ENCODE measurements around the gene XCL2. TPM values are rescaled to one million over a fixed set of nuclear protein-coding genes. Genes with fewer than 3 reads are reported as not detected.

The XCL2 gene
- total RNA-seq, 1 experiment from 2014 or later, result not detected

DNA sequence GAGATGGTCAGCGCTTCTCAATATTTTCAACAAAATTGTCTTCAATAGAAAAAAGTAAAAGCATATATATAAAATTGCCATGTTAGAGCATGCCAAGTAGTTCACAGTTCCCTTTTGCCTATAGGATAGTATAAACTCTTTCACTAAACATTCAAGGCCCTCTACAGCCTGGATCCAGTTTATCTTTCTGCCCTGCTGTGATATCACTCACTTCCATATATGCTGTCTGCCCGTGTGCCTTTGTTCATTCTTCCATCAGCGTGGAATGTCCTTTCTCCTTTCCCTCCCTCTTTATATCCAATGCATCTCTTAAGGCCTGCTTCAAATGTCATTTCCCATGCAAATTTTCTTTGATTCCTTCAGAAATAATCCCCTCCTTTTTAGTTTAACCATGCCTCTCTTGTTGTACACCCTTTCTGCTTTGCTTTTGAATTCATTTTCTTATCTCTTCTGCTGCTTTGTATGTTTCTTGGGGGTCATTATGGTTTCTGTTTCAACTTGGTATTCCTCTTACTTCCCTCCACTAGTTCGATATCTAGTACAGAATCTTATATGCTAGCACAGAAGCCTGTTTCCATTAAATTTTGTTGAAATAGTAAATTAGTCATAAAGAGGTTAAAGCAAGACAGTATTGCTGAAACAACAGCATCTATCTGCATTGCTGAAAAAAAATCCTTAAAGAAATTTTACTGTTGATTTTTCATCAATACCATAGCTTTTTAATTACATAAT is 44.7 kb downstream of the XCL2 start:
- no peaks in the 10 kb centered on the region for H3K4me1 ChIP-seq (ENCODE audit: control insufficient read depth, insufficient read depth, low read length)
- TF ChIP-seq POLR2AphosphoS5 (IDR thresholded peaks at IDR 0.05; ENCODE audit: low read depth, low read length) (no peak), TCF7L2 (IDR thresholded peaks at IDR 0.05; ENCODE audit: low read depth, low read length) (no peak)
- TF ChIP-seq, protein P1, sequence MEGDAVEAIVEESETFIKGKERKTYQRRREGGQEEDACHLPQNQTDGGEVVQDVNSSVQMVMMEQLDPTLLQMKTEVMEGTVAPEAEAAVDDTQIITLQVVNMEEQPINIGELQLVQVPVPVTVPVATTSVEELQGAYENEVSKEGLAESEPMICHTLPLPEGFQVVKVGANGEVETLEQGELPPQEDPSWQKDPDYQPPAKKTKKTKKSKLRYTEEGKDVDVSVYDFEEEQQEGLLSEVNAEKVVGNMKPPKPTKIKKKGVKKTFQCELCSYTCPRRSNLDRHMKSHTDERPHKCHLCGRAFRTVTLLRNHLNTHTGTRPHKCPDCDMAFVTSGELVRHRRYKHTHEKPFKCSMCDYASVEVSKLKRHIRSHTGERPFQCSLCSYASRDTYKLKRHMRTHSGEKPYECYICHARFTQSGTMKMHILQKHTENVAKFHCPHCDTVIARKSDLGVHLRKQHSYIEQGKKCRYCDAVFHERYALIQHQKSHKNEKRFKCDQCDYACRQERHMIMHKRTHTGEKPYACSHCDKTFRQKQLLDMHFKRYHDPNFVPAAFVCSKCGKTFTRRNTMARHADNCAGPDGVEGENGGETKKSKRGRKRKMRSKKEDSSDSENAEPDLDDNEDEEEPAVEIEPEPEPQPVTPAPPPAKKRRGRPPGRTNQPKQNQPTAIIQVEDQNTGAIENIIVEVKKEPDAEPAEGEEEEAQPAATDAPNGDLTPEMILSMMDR (IDR thresholded peaks at IDR 0.05), result no peak
- in situ Hi-C loops (cut with HindIII; ENCODE audit: low pct_unique_long_range_greater_than_20kb, low sequenced_read_pairs), result no loop called here
- no TSS peak for BruUV-seq (replicated peaks)
- H3K4me3 ChIP-seq (ENCODE audit: low read depth in 2 of 2, low read length in 2 of 2), result no peak overlapping the region
- intact Hi-C loops (cut with micrococcal nuclease; ENCODE audit: unreplicated experiment), result no loop called here
- no peaks in the 10 kb centered on the region for H3K36me3 ChIP-seq (ENCODE audit: control insufficient read depth, insufficient read depth, low read length)
- POLR2A ChIA-PET, result no interaction called here
- ATAC-seq, result peak; percentile 76; the same call in 1 of the 2 replicates
- DNase-seq (ENCODE audit: low read depth, low spot score), result no peak
- peak overlapping the region; percentile 26; the same call in 1 of the 2 replicates for H3K27ac ChIP-seq (ENCODE audit: low read length)
- peaks cover 7% of the 10 kb centered on the region for H3K27me3 ChIP-seq (ENCODE audit: control insufficient read depth, insufficient read depth, low read length)
- H3K9me3 ChIP-seq (ENCODE audit: control insufficient read depth, insufficient read depth, low read depth, low read length), result no peaks in the 10 kb centered on the region
- CTCF ChIA-PET, result no interaction called here

DNA sequence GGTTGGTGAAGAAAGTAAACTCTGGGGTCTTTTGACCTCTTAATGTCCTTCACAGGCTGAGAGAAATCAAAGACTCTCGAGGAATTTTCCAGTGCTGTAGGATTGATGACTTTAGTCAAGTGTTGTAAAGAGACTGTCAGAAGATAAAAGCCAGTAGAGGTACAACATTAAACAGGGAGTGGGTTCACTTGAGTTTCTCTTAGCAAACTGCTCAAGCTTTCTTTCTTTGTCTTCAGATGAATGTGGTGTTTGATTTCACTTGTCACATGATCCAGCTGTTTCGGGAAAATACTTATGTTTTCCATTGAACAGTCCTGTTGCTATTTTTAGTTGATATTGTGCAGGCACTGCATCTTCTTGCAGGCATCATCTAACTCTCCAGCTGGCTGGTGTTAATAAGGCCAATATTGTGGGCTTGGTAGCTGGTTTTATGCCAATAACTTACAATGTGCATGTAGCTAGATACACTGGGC is 45.6 kb downstream of the XCL2 start:
- no peak overlapping the region for H3K4me3 ChIP-seq (ENCODE audit: low read depth in 2 of 2, low read length in 2 of 2)
- no peaks in the 10 kb centered on the region for H3K36me3 ChIP-seq (ENCODE audit: control insufficient read depth, insufficient read depth, low read length)
- ChIA-PET CTCF (no interaction called here), POLR2A (no interaction called here)
- H3K9me3 ChIP-seq (ENCODE audit: control insufficient read depth, insufficient read depth, low read depth, low read length), result no peaks in the 10 kb centered on the region
- in situ Hi-C loops (cut with HindIII; ENCODE audit: low pct_unique_long_range_greater_than_20kb, low sequenced_read_pairs) (no loop called here), intact Hi-C loops (cut with micrococcal nuclease; ENCODE audit: unreplicated experiment) (no loop called here)
- TF ChIP-seq, protein P2, sequence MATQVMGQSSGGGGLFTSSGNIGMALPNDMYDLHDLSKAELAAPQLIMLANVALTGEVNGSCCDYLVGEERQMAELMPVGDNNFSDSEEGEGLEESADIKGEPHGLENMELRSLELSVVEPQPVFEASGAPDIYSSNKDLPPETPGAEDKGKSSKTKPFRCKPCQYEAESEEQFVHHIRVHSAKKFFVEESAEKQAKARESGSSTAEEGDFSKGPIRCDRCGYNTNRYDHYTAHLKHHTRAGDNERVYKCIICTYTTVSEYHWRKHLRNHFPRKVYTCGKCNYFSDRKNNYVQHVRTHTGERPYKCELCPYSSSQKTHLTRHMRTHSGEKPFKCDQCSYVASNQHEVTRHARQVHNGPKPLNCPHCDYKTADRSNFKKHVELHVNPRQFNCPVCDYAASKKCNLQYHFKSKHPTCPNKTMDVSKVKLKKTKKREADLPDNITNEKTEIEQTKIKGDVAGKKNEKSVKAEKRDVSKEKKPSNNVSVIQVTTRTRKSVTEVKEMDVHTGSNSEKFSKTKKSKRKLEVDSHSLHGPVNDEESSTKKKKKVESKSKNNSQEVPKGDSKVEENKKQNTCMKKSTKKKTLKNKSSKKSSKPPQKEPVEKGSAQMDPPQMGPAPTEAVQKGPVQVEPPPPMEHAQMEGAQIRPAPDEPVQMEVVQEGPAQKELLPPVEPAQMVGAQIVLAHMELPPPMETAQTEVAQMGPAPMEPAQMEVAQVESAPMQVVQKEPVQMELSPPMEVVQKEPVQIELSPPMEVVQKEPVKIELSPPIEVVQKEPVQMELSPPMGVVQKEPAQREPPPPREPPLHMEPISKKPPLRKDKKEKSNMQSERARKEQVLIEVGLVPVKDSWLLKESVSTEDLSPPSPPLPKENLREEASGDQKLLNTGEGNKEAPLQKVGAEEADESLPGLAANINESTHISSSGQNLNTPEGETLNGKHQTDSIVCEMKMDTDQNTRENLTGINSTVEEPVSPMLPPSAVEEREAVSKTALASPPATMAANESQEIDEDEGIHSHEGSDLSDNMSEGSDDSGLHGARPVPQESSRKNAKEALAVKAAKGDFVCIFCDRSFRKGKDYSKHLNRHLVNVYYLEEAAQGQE (IDR thresholded peaks at IDR 0.05; ENCODE audit: insufficient read depth in 1 of 2, low read depth in 2 of 2, low read length in 1 of 2), result no peak
- TF ChIP-seq POLR2AphosphoS5 (IDR thresholded peaks at IDR 0.05; ENCODE audit: low read depth, low read length), result no peak
- TF ChIP-seq, protein P1 (IDR thresholded peaks at IDR 0.05), result no peak
- H3K27me3 ChIP-seq (ENCODE audit: control insufficient read depth, insufficient read depth, low read length), result peaks cover 7% of the 10 kb centered on the region
- DNase-seq (ENCODE audit: low read depth, low spot score) (no peak), ATAC-seq (no peak)
- no peaks in the 10 kb centered on the region for H3K4me1 ChIP-seq (ENCODE audit: control insufficient read depth, insufficient read depth, low read length)
- BruUV-seq (replicated peaks), result no TSS peak
- peak overlapping the region; percentile 26; the same call in 1 of the 2 replicates for H3K27ac ChIP-seq (ENCODE audit: low read length)

Measured in Panc1 (cell line).